ENCODE measurements around the gene SPTLC2. TPM values are rescaled to one million over a fixed set of nuclear protein-coding genes. Genes with fewer than 3 reads are reported as not detected.
"Not testable (repeated sequence)": the region's sequence is repeated elsewhere in the genome, so short reads cannot be mapped to it uniquely, and the experiment has no call there.

The SPTLC2 gene
- total RNA-seq, 2 experiments from 2014 or later, result 23.6 to 23.9 TPM

- H3K9me3 Mint-ChIP-seq; H3K27me3 Mint-ChIP-seq; CTCF ChIA-PET; H3K4me1 Mint-ChIP-seq (ENCODE audit: low read depth); POLR2A ChIA-PET; H3K4me3 Mint-ChIP-seq; intact Hi-C loops (cut with micrococcal nuclease); H3K36me3 Mint-ChIP-seq; DNase-seq; H3K27ac Mint-ChIP-seq: not testable (repeated sequence)
Measured at GRCh38 chr14:77536951-77537350, 79.5 kb downstream of the SPTLC2 start.

- intact Hi-C loops (cut with micrococcal nuclease), result no loop called here
- no peak for DNase-seq
- H3K27me3 Mint-ChIP-seq, result no peaks in the 10 kb centered on the region
- peaks cover 8% of the 10 kb centered on the region for H3K36me3 Mint-ChIP-seq
- CTCF ChIA-PET, result no interaction called here
- H3K27ac Mint-ChIP-seq, result no peak overlapping the region
- POLR2A ChIA-PET, result no interaction called here
- no peaks in the 10 kb centered on the region for H3K9me3 Mint-ChIP-seq
- H3K4me3 Mint-ChIP-seq, result no peak overlapping the region
- H3K4me1 Mint-ChIP-seq (ENCODE audit: low read depth), result no peaks in the 10 kb centered on the region
Measured at GRCh38 chr14:77531071-77531470, 85.4 kb downstream of the SPTLC2 start.

GRCh38 chr14:77529963-77530362 is 86.5 kb downstream of the SPTLC2 start:
- H3K4me1 Mint-ChIP-seq (ENCODE audit: low read depth), result no peaks in the 10 kb centered on the region
- no peak overlapping the region for H3K27ac Mint-ChIP-seq
- intact Hi-C loops (cut with micrococcal nuclease), result no loop called here
- no peaks in the 10 kb centered on the region for H3K9me3 Mint-ChIP-seq
- H3K27me3 Mint-ChIP-seq, result no peaks in the 10 kb centered on the region
- CTCF ChIA-PET, result interaction anchor here (0.7 kb wide), 1 partner anchor 762 kb away, joined by 3 read pairs; no protein-coding TSS in a partner anchor
- DNase-seq, result no peak
- peaks cover 4% of the 10 kb centered on the region for H3K36me3 Mint-ChIP-seq
- no peak overlapping the region for H3K4me3 Mint-ChIP-seq
- POLR2A ChIA-PET, result no interaction called here

GRCh38 chr14:77529213-77529612 is 87.2 kb downstream of the SPTLC2 start:
- Mint-ChIP-seq H3K4me3 (no peak overlapping the region), H3K4me1 (ENCODE audit: low read depth) (no peaks in the 10 kb centered on the region), H3K36me3 (peaks cover 4% of the 10 kb centered on the region), H3K27me3 (no peaks in the 10 kb centered on the region), H3K27ac (no peak overlapping the region), H3K9me3 (no peaks in the 10 kb centered on the region)
- POLR2A ChIA-PET, result no interaction called here
- no peak for DNase-seq
- intact Hi-C loops (cut with micrococcal nuclease), result no loop called here
- CTCF ChIA-PET, result no interaction called here

GRCh38 chr14:77528701-77529100 is 87.7 kb downstream of the SPTLC2 start:
- H3K4me1 Mint-ChIP-seq (ENCODE audit: low read depth); DNase-seq; POLR2A ChIA-PET; H3K36me3 Mint-ChIP-seq; intact Hi-C loops (cut with micrococcal nuclease); H3K27ac Mint-ChIP-seq; H3K27me3 Mint-ChIP-seq; CTCF ChIA-PET; H3K9me3 Mint-ChIP-seq; H3K4me3 Mint-ChIP-seq: not testable (repeated sequence)

GRCh38 chr14:77526266-77526665 is 90.2 kb downstream of the SPTLC2 start:
- Mint-ChIP-seq H3K36me3 (peaks cover 4% of the 10 kb centered on the region), H3K27me3 (no peaks in the 10 kb centered on the region), H3K27ac (no peak overlapping the region), H3K4me1 (ENCODE audit: low read depth) (no peaks in the 10 kb centered on the region), H3K4me3 (no peak overlapping the region), H3K9me3 (no peaks in the 10 kb centered on the region)
- ChIA-PET CTCF (interaction anchor here (0.7 kb wide), 1 partner anchor 62 kb away, joined by 3 read pairs; no protein-coding TSS in a partner anchor), POLR2A (no interaction called here)
- intact Hi-C loops (cut with micrococcal nuclease), result no loop called here
- DNase-seq, result no peak

- H3K4me3 Mint-ChIP-seq, result no peak overlapping the region
- POLR2A ChIA-PET, result no interaction called here
- no peak overlapping the region for H3K27ac Mint-ChIP-seq
- H3K27me3 Mint-ChIP-seq, result no peaks in the 10 kb centered on the region
- H3K36me3 Mint-ChIP-seq, result peaks cover 15% of the 10 kb centered on the region
- H3K4me1 Mint-ChIP-seq (ENCODE audit: low read depth), result no peaks in the 10 kb centered on the region
- no peaks in the 10 kb centered on the region for H3K9me3 Mint-ChIP-seq
- DNase-seq, result no peak
- CTCF ChIA-PET, result interaction anchor here (0.6 kb wide), 1 partner anchor 76 kb away, joined by 3 read pairs; no protein-coding TSS in a partner anchor
- intact Hi-C loops (cut with micrococcal nuclease), result no loop called here
Measured at GRCh38 chr14:77524536-77524935, 91.9 kb downstream of the SPTLC2 start.

GRCh38 chr14:77523109-77523508 is 93.3 kb downstream of the SPTLC2 start:
- H3K9me3 Mint-ChIP-seq, result no peaks in the 10 kb centered on the region
- DNase-seq, result no peak
- CTCF ChIA-PET, result no interaction called here
- no peaks in the 10 kb centered on the region for H3K4me1 Mint-ChIP-seq (ENCODE audit: low read depth)
- H3K4me3 Mint-ChIP-seq, result no peak overlapping the region
- POLR2A ChIA-PET, result no interaction called here
- H3K27ac Mint-ChIP-seq, result no peak overlapping the region
- H3K27me3 Mint-ChIP-seq, result no peaks in the 10 kb centered on the region
- peaks cover 19% of the 10 kb centered on the region for H3K36me3 Mint-ChIP-seq
- intact Hi-C loops (cut with micrococcal nuclease), result no loop called here

- DNase-seq, result no peak
- Mint-ChIP-seq H3K27me3 (no peaks in the 10 kb centered on the region), H3K4me1 (ENCODE audit: low read depth) (no peaks in the 10 kb centered on the region), H3K4me3 (no peak overlapping the region), H3K9me3 (no peaks in the 10 kb centered on the region), H3K27ac (no peak overlapping the region), H3K36me3 (peaks cover 29% of the 10 kb centered on the region)
- ChIA-PET POLR2A (no interaction called here), CTCF (no interaction called here)
- intact Hi-C loops (cut with micrococcal nuclease), result no loop called here
Measured at GRCh38 chr14:77520555-77520954, 95.9 kb downstream of the SPTLC2 start.

- intact Hi-C loops (cut with micrococcal nuclease), result no loop called here
- Mint-ChIP-seq H3K27me3 (no peaks in the 10 kb centered on the region), H3K9me3 (no peaks in the 10 kb centered on the region), H3K4me1 (ENCODE audit: low read depth) (no peaks in the 10 kb centered on the region), H3K4me3 (no peak overlapping the region), H3K36me3 (peaks cover 41% of the 10 kb centered on the region), H3K27ac (no peak overlapping the region)
- ChIA-PET CTCF (no interaction called here), POLR2A (no interaction called here)
- no peak for DNase-seq
Measured at GRCh38 chr14:77516126-77516525, 100.3 kb downstream of the SPTLC2 start.

GRCh38 chr14:77511486-77512162 is 104.8 kb downstream of the SPTLC2 start:
- no peak overlapping the region for H3K4me3 Mint-ChIP-seq
- H3K4me1 Mint-ChIP-seq (ENCODE audit: low read depth), result no peaks in the 10 kb centered on the region
- H3K27me3 Mint-ChIP-seq, result no peaks in the 10 kb centered on the region
- H3K36me3 Mint-ChIP-seq, result peaks cover 48% of the 10 kb centered on the region
- CTCF ChIA-PET, result no interaction called here
- DNase-seq, result no peak
- intact Hi-C loops (cut with micrococcal nuclease), result no loop called here
- no peaks in the 10 kb centered on the region for H3K9me3 Mint-ChIP-seq
- POLR2A ChIA-PET, result no interaction called here
- H3K27ac Mint-ChIP-seq, result no peak overlapping the region

GRCh38 chr14:77509366-77509765 is 107.1 kb downstream of the SPTLC2 start:
- Mint-ChIP-seq H3K36me3 (peaks cover 37% of the 10 kb centered on the region), H3K27ac (no peak overlapping the region), H3K27me3 (no peaks in the 10 kb centered on the region), H3K4me1 (ENCODE audit: low read depth) (no peaks in the 10 kb centered on the region), H3K9me3 (no peaks in the 10 kb centered on the region), H3K4me3 (no peak overlapping the region)
- POLR2A ChIA-PET, result no interaction called here
- intact Hi-C loops (cut with micrococcal nuclease), result no loop called here
- no peak for DNase-seq
- CTCF ChIA-PET, result no interaction called here

GRCh38 chr14:77508876-77509275 is 107.6 kb downstream of the SPTLC2 start:
- Mint-ChIP-seq H3K4me1 (ENCODE audit: low read depth) (no peaks in the 10 kb centered on the region), H3K9me3 (peaks cover 2% of the 10 kb centered on the region), H3K27me3 (no peaks in the 10 kb centered on the region), H3K36me3 (peaks cover 37% of the 10 kb centered on the region), H3K4me3 (no peak overlapping the region), H3K27ac (no peak overlapping the region)
- ChIA-PET CTCF (no interaction called here), POLR2A (no interaction called here)
- intact Hi-C loops (cut with micrococcal nuclease), result no loop called here
- DNase-seq, result no peak
